Measurements from ENCODE around the gene MPDZ.

DNA sequence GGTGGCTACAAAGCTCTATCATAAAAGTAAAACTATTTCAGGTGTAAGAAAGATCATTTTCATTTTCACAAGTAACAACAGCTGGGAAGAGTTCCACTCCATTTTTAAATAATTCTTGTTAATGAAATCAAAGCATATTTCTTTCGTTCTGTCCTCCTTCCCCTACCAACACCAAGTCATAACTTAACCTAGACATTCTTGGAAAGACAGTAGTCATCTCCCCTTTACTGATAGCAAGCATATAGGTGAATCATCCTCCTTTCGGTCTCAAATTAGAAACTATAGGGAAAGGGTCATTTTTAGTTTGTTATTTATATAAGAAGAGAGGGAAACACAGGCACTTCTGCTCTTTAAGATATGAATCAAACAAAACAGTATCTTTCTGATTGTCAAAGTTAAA is 38.2 kb downstream of the MPDZ start:
- no peak for TF ChIP-seq POLR2A (IDR thresholded peaks at IDR 0.05; ENCODE audit: low read depth, low read length)
- no peak for TF ChIP-seq POLR2AphosphoS5 (IDR thresholded peaks at IDR 0.05; ENCODE audit: low read depth, low read length)
- no peak for TF ChIP-seq TAF1 (IDR thresholded peaks at IDR 0.05; ENCODE audit: low read depth, low read length)
- no peak for TF ChIP-seq SPI1 (IDR thresholded peaks at IDR 0.05; ENCODE audit: low read depth, low read length)
- TF ChIP-seq POU2F2 (IDR thresholded peaks at IDR 0.05; ENCODE audit: low read depth, low read length), result no peak
- no peak for TF ChIP-seq PAX5 (IDR thresholded peaks at IDR 0.05; ENCODE audit: insufficient read depth, low read length, severe bottlenecking)
